Stimulated activated CD8-positive, alpha-beta memory T cell treated with anti-CD3 and anti-CD28 coated beads, Interleukin-12 subunit alpha, Interleukin-12 subunit beta, amount 100 ng/mL, for 24 hours (primary cell): ENCODE measurements around the gene SF3B1.
"Not testable (repeated sequence)": the region's sequence is repeated elsewhere in the genome, so short reads cannot be mapped to it uniquely, and the experiment has no call there.

Experiments
- DNase-seq: peaks from one replicate; pipeline ENCODE4 v3.0.0-alpha.2; 2020; ENCODE audit errors: extremely low read depth

The SF3B1 gene

DNA sequence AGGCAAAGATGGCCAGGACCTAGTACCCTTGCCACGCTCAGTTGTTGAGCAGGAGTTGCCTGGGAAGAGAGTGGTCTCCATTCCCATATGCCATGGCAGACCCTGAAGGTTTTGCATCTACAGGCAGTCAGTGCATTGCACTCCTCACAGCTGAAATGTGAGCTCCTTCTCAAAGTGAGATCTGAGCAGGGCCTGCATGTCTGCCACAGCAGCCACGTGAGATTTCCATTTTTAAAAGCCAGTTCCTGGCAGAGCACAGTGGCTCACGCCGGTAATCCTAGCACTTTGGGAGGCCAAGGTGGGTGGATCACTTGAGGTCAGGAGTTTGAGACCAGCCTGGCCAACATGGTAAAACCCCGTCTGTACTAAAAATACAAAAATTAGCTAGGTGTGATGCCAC is 90.9 kb downstream of the SF3B1 start:
- not testable (repeated sequence) for DNase-seq

DNA sequence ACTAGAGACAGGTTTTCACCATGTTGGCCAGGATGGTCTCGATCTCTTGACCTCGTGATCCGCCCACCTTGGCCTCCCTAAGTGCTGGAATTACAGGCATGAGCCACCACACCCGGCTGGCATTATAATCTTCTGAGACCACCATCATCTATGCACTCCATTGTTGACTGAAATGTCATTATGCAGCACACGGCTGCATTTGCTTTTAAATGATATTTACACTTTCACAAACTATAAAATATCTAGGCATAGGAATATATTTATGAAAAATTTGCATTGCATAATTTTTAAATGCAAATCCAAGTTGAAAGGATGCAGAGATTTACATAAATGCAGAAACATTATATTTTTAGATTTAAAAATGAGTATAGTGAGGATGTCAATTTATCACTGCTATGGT is 94.2 kb downstream of the SF3B1 start:
- no peak for DNase-seq
